Stimulated activated CD4-positive, alpha-beta T cell treated with anti-CD3 and anti-CD28 coated beads, TNF-alpha, amount 100 ng/mL, for 48 hours (primary cell): ENCODE data around the gene NIPAL3.
"Not testable (repeated sequence)": the region's sequence is repeated elsewhere in the genome, so short reads cannot be mapped to it uniquely, and the experiment has no call there.

ENCODE experiments used
- DNase-seq, 3 donors: peaks; one replicate each; pipeline ENCODE4 v3.0.0-alpha.2; 2020; ENCODE audit warnings: low read depth in 3 of 3

The NIPAL3 gene

GRCh38 chr1:24489674-24490073 lies 74.1 kb downstream of the NIPAL3 start:
- no peak for DNase-seq

GRCh38 chr1:24490101-24490781 lies 74.6 kb downstream of the NIPAL3 start:
- DNase-seq = no peak

- no peak for DNase-seq
These were observed 76.2 kb downstream of the NIPAL3 start for GRCh38 chr1:24491577-24492360.

- not testable (repeated sequence) for DNase-seq
These were observed 77.3 kb downstream of the NIPAL3 start for GRCh38 chr1:24492935-24493334.

GRCh38 chr1:24493785-24494184 lies 78.2 kb downstream of the NIPAL3 start:
- DNase-seq = no peak

GRCh38 chr1:24498589-24498988 lies 83.0 kb downstream of the NIPAL3 start:
- no peak for DNase-seq

- no peak for DNase-seq
These were observed 84.9 kb downstream of the NIPAL3 start for GRCh38 chr1:24500448-24501048.

- no peak for DNase-seq
These were observed 85.9 kb downstream of the NIPAL3 start for GRCh38 chr1:24501371-24502064.

GRCh38 chr1:24502065-24502708 lies 86.6 kb downstream of the NIPAL3 start:
- DNase-seq = peak; percentile 54 to 64 (median 55)

- peak; percentile 79 to 88 (median 84) for DNase-seq
These were observed 87.1 kb downstream of the NIPAL3 start, which contains the start of gene RCAN3 for GRCh38 chr1:24502709-24503058. Gene RCAN3 (plus strand): TSS chr1:24502836. CDS start chr1:24514373, 11,537 bp downstream.

- no peak for DNase-seq
These were observed 87.6 kb downstream of the NIPAL3 start for GRCh38 chr1:24503059-24503751.

GRCh38 chr1:24503870-24504523 lies 88.4 kb downstream of the NIPAL3 start:
- DNase-seq = no peak

GRCh38 chr1:24504560-24504959 lies 89.0 kb downstream of the NIPAL3 start:
- no peak for DNase-seq

- no peak for DNase-seq
These were observed 90.2 kb downstream of the NIPAL3 start for GRCh38 chr1:24505816-24506215.

GRCh38 chr1:24506691-24507381 lies 91.2 kb downstream of the NIPAL3 start:
- DNase-seq = no peak

- DNase-seq = no peak
These were observed 91.8 kb downstream of the NIPAL3 start for GRCh38 chr1:24507405-24507804.

- DNase-seq = no peak
These were observed 93.3 kb downstream of the NIPAL3 start for GRCh38 chr1:24508911-24509310.

GRCh38 chr1:24513706-24514105 lies 98.1 kb downstream of the NIPAL3 start:
- DNase-seq = no peak

GRCh38 chr1:24514946-24515345 lies 99.3 kb downstream of the NIPAL3 start:
- DNase-seq = no peak

GRCh38 chr1:24515671-24516209 lies 100.1 kb downstream of the NIPAL3 start:
- DNase-seq = not testable (repeated sequence)
